Bone marrow (tissue), 2 donors: Measurements from ENCODE around the gene UBE2G2.

Experiments
- DNase-seq, 2 donors: peaks; one replicate each; lab custom pipeline; 2025; lab: John Stamatoyannopoulos, UW

UBE2G2 gene

DNA sequence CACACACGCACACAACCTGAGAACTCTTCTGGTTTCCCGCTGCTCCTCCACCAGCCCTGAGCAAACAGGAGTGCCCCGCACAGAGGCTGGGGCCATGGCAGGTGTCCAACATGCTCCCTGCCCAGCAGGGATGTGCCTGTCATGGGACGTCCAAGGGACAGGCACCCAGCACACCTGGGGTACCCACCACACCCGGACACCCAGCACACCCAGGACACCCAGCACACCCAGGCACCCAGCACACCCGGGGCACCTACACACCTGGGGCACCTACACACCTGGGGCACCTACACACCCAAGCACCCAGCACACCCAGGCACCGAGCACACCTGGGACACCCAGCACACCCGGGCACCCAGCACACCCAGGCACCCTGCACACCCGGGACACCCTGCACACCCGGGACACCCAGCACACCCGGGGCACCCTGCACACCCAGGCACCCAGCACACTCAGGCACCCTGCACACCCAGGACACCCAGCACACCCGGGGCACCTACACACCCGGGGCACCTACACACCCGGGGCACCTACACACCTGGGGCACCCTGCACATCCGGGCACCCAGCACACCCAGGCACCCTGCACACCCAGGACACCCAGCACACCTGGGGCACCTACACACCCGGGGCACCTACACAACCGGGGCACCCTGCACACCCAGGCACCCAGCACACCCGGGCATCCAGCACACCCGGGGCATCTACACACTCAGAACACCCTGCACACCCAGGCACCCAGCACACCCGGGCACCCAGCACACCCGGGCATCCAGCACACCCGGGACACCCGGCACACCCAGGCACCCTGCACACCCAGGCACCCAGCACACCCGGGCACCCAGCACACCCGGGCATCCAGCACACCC lies 37.9 kb downstream of the UBE2G2 start:
- no peak for DNase-seq

DNA sequence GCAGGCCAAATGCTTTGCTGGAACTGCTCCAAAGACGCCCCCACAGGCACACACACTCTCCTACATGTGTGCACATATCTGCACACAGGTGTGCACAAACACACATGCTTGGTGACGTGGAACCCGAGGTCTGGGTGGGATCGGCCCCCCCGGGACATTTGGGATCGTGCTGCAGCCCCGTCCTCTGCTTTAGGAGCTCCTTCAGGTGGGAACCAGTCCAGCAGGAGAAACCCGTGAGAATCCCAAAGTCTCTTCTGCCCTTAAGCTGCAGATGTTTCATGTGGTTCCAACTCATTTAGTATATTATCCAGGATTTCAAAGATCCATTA lies 38.6 kb downstream of the UBE2G2 start:
- DNase-seq: no peak

DNA sequence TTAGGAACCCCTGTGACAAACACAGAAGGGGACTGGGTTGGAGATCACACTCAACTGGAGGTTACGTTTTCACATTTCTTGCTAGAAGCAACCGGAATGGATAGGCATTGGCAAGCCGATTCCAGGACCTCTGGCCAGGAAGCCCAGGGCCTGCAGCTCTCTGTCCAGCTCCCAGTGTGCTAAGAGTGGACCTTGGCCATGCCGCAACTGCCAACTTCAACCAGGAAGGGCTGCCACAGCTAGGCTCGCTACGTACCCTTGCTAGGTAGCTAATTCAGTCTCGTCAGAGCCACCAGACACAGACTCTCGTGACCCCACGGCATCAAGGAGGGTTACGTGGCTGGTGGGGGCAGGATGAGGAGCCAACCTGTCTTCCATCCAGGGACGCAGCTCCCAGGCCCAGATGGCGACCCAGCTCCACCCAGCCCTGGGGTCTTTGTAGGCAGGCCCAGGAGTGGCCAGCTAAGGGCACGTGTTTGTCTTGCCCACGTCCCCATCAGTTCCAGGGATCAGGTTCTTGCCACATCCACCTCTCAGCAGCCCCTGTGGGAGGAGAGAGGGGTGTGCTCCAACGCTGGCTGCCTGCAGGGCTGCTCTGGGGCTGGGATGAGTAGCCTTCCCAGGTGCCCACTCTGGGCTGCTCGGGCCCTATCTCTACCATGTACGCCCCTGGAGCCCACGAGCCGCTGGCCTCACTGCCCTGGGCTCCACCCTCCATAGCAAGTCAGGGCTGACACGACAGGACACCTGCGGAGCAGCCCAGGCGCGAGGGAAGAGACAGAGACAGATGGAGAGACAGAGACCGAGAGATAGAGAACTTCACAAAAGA lies 39.2 kb downstream of the UBE2G2 start:
- DNase-seq: no peak

GRCh38 chr21:44761747-44762208 lies 39.8 kb downstream of the UBE2G2 start:
- no peak for DNase-seq

- no peak for DNase-seq
Measured at GRCh38 chr21:44761011-44761729, 40.5 kb downstream of the UBE2G2 start.

DNA sequence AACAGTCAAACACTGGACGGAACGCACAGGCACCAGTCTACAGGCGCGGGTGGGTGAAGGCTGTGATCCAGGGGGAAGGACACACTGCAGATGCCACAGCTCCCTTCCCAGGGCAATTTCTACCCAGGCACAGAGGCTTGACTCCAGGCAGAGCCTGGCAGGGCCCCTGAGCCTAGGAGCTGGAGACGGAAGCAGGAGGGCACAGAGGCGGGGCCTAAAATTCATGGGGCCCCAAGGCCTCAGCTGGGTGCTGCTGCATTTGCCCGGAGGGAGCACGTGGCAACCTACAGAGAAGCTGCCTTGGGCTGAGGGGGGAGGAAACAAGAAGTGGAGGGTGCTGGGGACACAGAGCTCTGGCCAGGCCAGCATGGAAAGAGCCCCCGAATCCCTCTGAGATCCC lies 41.2 kb downstream of the UBE2G2 start:
- no peak for DNase-seq

DNA sequence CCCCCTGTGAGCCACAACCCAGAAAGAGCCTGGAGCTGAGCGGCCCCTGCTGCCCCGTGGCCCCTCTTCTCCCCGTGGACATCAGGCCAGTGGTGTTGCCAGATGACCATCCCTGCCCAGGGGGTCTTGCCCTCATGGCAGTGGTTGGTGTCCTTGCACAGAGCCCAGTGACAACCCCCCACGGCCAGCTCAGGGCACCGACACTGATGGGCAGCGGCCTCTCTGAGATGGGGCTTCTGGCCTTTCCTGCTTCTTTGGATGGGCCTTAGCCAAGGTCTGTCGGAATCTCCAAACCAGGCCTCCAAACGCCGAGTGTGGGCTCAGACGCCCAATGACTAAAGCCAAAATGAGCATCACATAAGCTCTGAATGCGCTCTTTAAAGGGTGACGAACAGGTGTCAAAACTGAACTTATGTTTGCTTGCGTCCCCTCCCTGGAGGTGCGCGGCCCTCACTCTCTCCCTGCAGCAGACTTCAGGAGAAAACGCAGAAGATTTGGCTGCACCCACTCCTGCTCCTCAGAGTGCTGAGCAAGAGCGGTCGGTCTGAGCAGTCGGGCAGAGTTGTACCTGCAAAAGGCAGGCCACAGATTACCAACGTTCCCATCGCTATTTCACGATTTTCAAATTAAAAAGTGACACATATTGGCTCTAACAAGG lies 41.9 kb downstream of the UBE2G2 start:
- no peak for DNase-seq

DNA sequence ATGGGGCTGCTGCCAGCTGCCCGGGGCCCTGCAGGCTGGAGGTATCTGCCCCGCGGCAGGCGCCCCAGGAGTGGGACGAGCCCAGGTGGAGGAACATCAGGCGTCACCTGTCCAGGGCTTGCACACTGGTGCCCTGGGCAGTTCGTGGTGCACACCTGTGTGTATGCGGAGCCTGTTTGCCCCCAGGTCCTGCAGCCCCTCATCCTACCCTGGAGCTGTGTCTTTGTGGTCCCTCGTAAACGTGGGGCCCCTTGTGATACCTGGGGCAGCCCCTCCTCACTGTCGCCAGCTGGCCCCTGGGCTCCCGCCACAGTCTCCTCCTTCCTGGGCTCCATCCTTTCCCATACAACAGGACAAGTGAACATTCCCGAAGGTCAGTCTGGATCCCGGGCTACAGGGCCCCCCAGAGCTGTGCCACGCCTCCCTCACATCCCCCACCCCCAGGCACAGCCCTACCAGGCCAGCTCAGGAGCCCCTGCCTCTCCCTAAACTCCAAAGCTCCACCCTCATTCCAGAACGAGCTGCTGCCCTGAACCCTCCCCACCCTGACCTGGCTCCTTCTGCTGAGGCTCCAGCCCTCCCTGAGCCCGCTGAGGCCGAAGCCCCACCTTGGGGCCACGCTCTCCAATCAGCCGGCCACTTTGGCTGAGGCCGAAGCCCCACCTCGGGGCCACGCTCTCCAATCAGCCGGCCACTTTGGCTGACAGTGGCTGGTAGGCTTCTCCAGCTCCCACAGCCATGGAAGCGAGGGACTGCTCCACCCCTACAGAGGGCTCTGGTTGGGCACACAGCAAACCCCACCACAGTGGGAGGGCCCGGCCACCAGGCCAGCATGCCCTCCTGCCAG lies 42.6 kb downstream of the UBE2G2 start:
- DNase-seq: no peak

GRCh38 chr21:44758141-44758561 lies 43.5 kb downstream of the UBE2G2 start:
- no peak for DNase-seq

- no peak for DNase-seq
Measured at GRCh38 chr21:44757731-44758130, 43.9 kb downstream of the UBE2G2 start.

DNA sequence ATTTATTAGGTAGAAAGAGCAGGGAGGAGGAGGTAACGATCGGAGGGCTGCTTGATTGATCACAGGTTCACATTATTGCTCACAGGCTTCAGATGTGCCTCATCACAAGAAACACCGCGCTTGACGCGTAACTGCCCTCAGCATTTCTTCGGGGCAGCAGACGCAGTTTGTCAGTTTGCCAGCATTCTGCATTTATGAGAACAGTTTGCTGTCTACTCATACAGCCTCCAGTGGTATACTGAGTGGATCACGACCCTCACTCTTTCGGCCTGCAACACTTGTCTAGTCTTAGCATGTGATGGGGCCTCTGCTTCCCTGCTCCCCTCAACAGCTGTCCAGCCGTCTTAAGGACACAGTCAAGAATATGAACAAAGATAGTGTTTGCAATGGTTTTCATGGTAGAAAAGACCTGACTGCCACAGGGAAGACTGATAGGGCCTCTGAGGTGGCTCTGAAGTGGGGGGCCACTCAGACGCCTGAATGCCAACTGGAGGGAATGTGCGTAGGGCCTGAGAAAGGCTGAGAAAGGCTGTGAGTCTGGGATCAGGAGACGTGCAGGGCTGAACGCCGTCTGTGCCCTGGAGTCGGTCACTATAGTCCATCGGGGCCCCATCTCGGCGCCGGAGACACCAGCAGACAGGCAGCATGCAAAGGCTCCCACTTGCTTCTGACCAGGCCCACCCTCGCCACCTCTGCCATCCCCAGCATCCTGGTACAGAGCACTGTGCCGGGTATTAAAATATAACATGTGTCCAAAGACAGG lies 45.0 kb downstream of the UBE2G2 start:
- no peak for DNase-seq

GRCh38 chr21:44755227-44755626 lies 46.4 kb downstream of the UBE2G2 start:
- no peak for DNase-seq

- no peak for DNase-seq
Measured at GRCh38 chr21:44753357-44753756, 48.3 kb downstream of the UBE2G2 start.

- DNase-seq: no peak
Measured at GRCh38 chr21:44752671-44753235, 48.9 kb downstream of the UBE2G2 start.

DNA sequence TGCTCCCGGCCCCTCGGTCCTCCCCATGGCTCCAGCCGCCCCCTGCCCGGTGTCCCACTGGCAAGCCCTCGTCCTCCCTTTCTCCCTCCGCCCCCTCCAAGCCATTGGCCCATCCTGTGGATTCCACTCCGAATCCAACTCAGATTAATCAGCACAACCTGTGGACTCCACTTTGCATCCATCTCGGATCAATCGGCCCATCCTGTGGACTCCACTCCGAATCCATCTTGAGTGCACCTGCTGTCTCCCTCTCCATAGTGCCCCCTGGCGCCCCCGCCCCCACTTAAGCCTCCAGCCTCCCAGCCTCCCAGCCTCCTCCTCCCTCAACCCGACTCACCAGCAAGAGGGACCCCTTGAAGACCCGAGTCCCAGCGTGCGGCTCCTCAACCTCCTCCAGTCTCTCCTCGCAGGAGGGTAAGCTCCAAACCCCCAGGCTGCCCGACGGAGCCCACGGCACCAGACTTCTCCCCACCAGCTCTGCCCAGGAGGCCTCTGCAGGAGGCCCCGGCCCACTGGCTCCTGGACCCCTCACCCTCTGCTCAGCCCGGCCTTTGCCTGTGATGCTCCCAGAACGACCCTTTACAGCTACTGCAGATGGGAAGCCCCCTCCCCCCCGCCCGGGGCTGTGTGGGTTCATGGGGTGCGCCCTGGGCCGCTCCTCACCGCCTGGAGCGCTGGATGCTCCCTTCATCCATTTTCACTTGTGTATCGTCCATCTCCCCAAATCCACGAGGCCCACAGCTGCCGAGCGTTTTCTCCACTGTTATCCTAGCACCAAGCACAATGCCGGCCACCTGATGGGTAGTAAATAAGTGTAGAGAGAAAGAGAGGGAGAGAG lies 49.6 kb downstream of the UBE2G2 start:
- no peak for DNase-seq

DNA sequence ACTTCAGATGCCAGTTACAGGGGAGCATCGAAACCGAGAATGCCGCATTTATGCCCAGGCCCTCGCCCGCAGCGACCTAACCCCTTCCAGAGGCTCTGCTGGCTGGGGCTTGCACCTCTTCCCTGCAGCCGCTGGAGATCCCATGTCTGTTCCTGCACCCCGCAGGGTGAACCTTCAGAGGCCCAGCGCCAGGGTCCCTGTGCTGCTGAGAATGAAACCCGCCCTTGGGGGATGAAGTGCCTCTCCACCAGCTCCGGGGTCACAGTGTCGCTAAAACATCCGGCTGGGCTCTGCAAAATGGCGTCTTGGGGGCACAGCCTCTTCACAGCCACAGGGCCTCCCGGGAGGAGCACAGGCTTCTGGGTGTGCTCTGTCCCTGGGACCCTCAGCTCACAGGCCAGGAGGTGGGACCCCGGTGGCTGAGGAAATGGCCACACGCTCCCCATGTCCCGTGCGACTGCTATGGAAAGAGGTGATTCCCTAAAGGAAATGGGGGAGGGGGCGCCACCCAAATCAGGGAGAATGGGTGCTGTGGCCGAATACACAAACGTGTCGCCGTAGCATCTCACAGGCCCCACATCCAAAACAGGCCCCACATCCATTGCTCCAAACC lies 50.3 kb downstream of the UBE2G2 start:
- DNase-seq: no peak

DNA sequence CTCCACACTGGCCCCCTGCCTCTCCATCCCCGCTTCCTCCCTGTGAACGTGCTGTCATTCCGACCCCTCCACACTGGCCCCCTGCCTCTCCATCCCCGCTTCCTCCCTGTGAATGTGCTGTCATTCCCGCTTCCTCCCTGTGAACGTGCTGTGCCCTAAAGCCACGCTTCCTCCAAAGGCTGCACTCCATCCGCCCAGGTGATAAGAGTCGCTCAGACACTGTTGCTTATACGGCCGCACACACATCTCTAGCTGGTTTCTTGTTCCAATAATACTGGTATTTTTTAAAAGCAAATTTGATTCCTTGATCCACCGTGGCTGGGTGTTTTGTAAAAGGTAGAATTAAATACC lies 51.0 kb downstream of the UBE2G2 start:
- no peak for DNase-seq

DNA sequence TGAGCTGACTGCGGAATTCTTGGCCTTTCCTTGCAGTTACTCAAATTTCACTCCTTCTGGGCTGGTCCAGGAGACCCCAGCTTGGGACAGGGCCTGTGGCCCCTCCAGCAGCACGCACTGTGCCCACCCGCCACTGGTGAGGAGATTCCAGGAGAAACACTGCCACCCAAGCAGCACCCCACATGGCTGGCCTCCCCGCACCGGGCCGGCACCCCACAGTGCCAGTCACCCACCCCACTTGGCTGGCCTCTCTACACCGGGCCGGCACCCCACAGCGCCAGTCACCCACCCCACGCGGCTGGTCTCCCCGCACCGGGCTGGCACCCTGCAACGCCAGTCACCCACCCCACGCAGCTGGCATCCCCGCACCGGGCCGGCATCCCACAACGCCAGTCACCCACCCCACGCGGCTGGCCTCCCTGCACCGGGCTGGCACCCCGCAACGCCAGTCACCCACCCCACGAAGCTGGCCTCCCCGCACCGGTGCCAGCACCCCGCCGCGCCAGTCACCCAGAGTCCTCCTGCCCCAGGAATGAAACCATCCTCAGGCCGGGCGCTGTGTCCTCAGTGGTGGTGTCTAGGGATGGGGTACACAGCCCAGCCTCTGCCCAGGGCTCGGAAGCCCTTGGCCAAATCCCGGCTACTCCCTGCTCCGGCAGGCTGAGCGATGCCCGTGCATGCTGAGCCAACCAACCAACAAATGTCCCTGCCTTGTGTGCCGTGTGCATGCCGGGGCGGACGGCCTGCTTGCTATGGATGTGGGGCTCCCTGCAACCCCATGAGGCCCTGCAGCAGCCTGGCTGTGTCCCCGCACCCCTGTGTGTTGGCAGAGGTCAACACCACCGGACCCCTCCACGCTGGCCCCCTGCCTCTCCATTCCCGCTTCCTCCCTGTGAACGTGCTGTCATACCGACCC lies 51.6 kb downstream of the UBE2G2 start:
- DNase-seq: no peak
